Neural cell (in vitro differentiated cells): Measurements from ENCODE around the gene SIN3A. TPM values are rescaled to one million over a fixed set of nuclear protein-coding genes. Genes with fewer than 3 reads are reported as not detected.

Experiments used
- H2AFZ ChIP-seq: fragments of 200-600, 300-800 bp; sonication (generic), shearing (Covaris generic); 2 replicates; pipeline ENCODE4 v1.6.0; 2014; ENCODE audit warnings: low read depth, mild to moderate bottlenecking, antibody characterized with exemption, low read length, moderate library complexity
- H3F3A ChIP-seq: fragments of 200-600 bp; shearing (Covaris generic); 2 replicates; pipeline ENCODE4 v1.6.1; 2016; ENCODE audit warnings: mild to moderate bottlenecking, moderate library complexity, mixed read lengths, antibody characterized with exemption, low read length; ENCODE audit not compliant: insufficient read depth, poor library complexity, severe bottlenecking
- H3K27ac ChIP-seq: fragments of 200-600, 300-800 bp; sonication (generic), shearing (Covaris generic); 2 replicates; pipeline ENCODE4 v1.5.1; 2014; ENCODE audit warnings: mild to moderate bottlenecking, low read length, moderate library complexity
- H3K27me3 ChIP-seq: fragments of 300-800, 200-600 bp; sonication (generic), shearing (Covaris generic); 2 replicates; pipeline ENCODE4 v1.6.0; 2014; ENCODE audit warnings: mild to moderate bottlenecking, low read depth, low read length, moderate library complexity; ENCODE audit not compliant: insufficient read depth
- H3K36me3 ChIP-seq: fragments of 300-800, 200-600 bp; sonication (generic), shearing (Covaris generic); 2 replicates; pipeline ENCODE4 v1.5.1; 2014; ENCODE audit warnings: mild to moderate bottlenecking, antibody characterized with exemption, low read length, moderate library complexity; ENCODE audit not compliant: insufficient read depth
- H3K4me2 ChIP-seq: fragments of 300-800, 200-600 bp; sonication (generic), shearing (Covaris generic); 2 replicates; pipeline ENCODE4 v1.6.0; 2014; ENCODE audit warnings: mild to moderate bottlenecking, low read length
- H3K4me3 ChIP-seq: fragments of 300-800, 200-600 bp; sonication (generic), shearing (Covaris generic); 2 replicates; pipeline ENCODE4 v1.5.1; 2014; ENCODE audit warnings: mild to moderate bottlenecking, low read length, moderate library complexity
- H3K79me2 ChIP-seq: fragments of 200-600 bp; shearing (Covaris generic); replicated peaks from 2 replicates; pipeline ENCODE4 v1.6.0; 2014; ENCODE audit warnings: mild to moderate bottlenecking, low read length, moderate library complexity; ENCODE audit not compliant: insufficient read depth
- H3K9ac ChIP-seq: fragments of 300-800, 200-600 bp; sonication (generic), shearing (Covaris generic); 2 replicates; pipeline ENCODE4 v1.6.1; 2016; ENCODE audit warnings: mild to moderate bottlenecking, low read length, mixed read lengths
- H3K9me2 ChIP-seq: fragments of 200-600 bp; shearing (Covaris generic); 2 replicates; pipeline ENCODE4 v1.6.1; 2016; ENCODE audit warnings: mild to moderate bottlenecking, low read length, mixed read lengths; ENCODE audit not compliant: insufficient read depth
- H3K9me3 ChIP-seq: fragments of 200-600, 300-800 bp; sonication (generic), shearing (Covaris generic); 2 replicates; pipeline ENCODE4 v1.6.1; 2016; ENCODE audit warnings: mild to moderate bottlenecking, mixed run types, low read length, moderate library complexity, mixed read lengths
- H4K20me1 ChIP-seq: fragments of 200-600 bp; shearing (Covaris generic); 2 replicates; pipeline ENCODE4 v1.6.1; 2016; ENCODE audit warnings: mild to moderate bottlenecking, mixed run types; ENCODE audit not compliant: insufficient read depth
- EP300 ChIP-seq: fragments of 450-650 bp; conservative IDR thresholded peaks from 2 replicates; pipeline ENCODE4 v1.6.1; 2014; ENCODE audit warnings: antibody characterized with exemption, mild to moderate bottlenecking, moderate library complexity; ENCODE audit not compliant: poor library complexity, severe bottlenecking
- EZH2 ChIP-seq: fragments of 200-600, 300-800 bp; shearing (Covaris generic), sonication (generic); IDR thresholded peaks from 2 replicates; pipeline ENCODE4 v1.6.1; 2014; ENCODE audit warnings: antibody characterized with exemption, low read length, borderline replicate concordance, mild to moderate bottlenecking; ENCODE audit not compliant: insufficient read depth, poor library complexity, severe bottlenecking
- MXI1 ChIP-seq: fragments of 450-650 bp; conservative IDR thresholded peaks from 2 replicates; pipeline ENCODE4 v1.6.1; 2014; ENCODE audit warnings: antibody characterized with exemption, mild to moderate bottlenecking; ENCODE audit not compliant: poor library complexity, severe bottlenecking
- POLR2AphosphoS5 ChIP-seq: IDR thresholded peaks from 2 replicates; pipeline ENCODE4 v1.6.1; 2012
- RAD21 ChIP-seq: fragments of 450-650 bp; conservative IDR thresholded peaks from 2 replicates; pipeline ENCODE4 v1.6.1; 2014; ENCODE audit warnings: antibody characterized with exemption, mild to moderate bottlenecking, moderate library complexity
- SMC3 ChIP-seq: fragments of 450-650 bp; conservative IDR thresholded peaks from 2 replicates; pipeline ENCODE4 v1.6.1; 2014; ENCODE audit warnings: antibody characterized with exemption, mild to moderate bottlenecking, moderate library complexity; ENCODE audit not compliant: poor library complexity
- TAF1 ChIP-seq: IDR thresholded peaks from 2 replicates; pipeline ENCODE4 v1.6.1; 2012; ENCODE audit warnings: low read depth
- polyA plus RNA-seq: library from polyadenylated mRNA; depleted of rRNA; stranded (reverse); fragments of >200 nt; gene quantifications from 2 replicates; pipeline ENCODE4 v1.2.3, GENCODE V29; 2014
- TF ChIP-seq, protein P1 (sequence below): fragments of 450-650 bp; IDR thresholded peaks from 2 replicates; pipeline ENCODE4 v1.5.1; 2014; ENCODE audit warnings: antibody characterized with exemption, mild to moderate bottlenecking, moderate library complexity; ENCODE audit not compliant: poor library complexity, severe bottlenecking
- TF ChIP-seq, protein P2 (sequence below): IDR thresholded peaks from 2 replicates; pipeline ENCODE4 v1.6.1; 2012; ENCODE audit warnings: borderline replicate concordance

The SIN3A gene
- polyA plus RNA-seq, 1 donor from 2014 or later = 13.7 TPM

DNA sequence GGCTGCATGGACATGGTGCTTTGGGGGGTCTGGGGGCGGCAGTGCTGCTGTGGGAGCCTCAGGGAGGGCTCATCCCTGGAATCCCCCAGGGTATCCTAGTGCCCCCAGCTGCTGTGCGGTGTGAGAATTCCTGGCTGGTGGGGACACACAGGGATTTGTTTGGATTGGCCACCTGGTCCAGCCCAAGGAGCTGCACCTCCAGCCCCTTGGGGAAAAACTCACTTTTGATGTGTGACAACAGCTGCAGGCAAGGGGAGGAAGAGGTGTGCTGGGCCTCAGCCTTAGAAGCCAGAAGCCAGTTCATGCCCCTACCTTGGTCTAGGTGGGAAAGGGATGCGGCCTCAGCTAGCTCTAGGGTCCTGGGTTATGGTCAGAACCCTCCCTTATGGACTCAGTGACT, 124.0 kb downstream of the SIN3A start:
- H3K79me2 ChIP-seq = no peaks in the 10 kb centered on the region
- no peak overlapping the region for H3K9ac ChIP-seq
- no peak overlapping the region for H3K4me2 ChIP-seq
- no peaks in the 10 kb centered on the region for H3K9me3 ChIP-seq
- no peaks in the 10 kb centered on the region for H3K36me3 ChIP-seq
- H3K9me2 ChIP-seq = no peaks in the 10 kb centered on the region
- H3K27ac ChIP-seq = no peak overlapping the region
- no peaks in the 10 kb centered on the region for H4K20me1 ChIP-seq
- no peak overlapping the region for H2AFZ ChIP-seq
- no peak overlapping the region for H3K4me3 ChIP-seq
- TF ChIP-seq MXI1 (no peak), SMC3 (no peak), EZH2 (no peak), EP300 (no peak), POLR2AphosphoS5 (no peak), TAF1 (no peak), RAD21 (no peak)
- TF ChIP-seq, protein P1, sequence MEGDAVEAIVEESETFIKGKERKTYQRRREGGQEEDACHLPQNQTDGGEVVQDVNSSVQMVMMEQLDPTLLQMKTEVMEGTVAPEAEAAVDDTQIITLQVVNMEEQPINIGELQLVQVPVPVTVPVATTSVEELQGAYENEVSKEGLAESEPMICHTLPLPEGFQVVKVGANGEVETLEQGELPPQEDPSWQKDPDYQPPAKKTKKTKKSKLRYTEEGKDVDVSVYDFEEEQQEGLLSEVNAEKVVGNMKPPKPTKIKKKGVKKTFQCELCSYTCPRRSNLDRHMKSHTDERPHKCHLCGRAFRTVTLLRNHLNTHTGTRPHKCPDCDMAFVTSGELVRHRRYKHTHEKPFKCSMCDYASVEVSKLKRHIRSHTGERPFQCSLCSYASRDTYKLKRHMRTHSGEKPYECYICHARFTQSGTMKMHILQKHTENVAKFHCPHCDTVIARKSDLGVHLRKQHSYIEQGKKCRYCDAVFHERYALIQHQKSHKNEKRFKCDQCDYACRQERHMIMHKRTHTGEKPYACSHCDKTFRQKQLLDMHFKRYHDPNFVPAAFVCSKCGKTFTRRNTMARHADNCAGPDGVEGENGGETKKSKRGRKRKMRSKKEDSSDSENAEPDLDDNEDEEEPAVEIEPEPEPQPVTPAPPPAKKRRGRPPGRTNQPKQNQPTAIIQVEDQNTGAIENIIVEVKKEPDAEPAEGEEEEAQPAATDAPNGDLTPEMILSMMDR = no peak
- TF ChIP-seq, protein P2, sequence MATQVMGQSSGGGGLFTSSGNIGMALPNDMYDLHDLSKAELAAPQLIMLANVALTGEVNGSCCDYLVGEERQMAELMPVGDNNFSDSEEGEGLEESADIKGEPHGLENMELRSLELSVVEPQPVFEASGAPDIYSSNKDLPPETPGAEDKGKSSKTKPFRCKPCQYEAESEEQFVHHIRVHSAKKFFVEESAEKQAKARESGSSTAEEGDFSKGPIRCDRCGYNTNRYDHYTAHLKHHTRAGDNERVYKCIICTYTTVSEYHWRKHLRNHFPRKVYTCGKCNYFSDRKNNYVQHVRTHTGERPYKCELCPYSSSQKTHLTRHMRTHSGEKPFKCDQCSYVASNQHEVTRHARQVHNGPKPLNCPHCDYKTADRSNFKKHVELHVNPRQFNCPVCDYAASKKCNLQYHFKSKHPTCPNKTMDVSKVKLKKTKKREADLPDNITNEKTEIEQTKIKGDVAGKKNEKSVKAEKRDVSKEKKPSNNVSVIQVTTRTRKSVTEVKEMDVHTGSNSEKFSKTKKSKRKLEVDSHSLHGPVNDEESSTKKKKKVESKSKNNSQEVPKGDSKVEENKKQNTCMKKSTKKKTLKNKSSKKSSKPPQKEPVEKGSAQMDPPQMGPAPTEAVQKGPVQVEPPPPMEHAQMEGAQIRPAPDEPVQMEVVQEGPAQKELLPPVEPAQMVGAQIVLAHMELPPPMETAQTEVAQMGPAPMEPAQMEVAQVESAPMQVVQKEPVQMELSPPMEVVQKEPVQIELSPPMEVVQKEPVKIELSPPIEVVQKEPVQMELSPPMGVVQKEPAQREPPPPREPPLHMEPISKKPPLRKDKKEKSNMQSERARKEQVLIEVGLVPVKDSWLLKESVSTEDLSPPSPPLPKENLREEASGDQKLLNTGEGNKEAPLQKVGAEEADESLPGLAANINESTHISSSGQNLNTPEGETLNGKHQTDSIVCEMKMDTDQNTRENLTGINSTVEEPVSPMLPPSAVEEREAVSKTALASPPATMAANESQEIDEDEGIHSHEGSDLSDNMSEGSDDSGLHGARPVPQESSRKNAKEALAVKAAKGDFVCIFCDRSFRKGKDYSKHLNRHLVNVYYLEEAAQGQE = no peak
- no peaks in the 10 kb centered on the region for H3F3A ChIP-seq
- no peaks in the 10 kb centered on the region for H3K27me3 ChIP-seq

DNA sequence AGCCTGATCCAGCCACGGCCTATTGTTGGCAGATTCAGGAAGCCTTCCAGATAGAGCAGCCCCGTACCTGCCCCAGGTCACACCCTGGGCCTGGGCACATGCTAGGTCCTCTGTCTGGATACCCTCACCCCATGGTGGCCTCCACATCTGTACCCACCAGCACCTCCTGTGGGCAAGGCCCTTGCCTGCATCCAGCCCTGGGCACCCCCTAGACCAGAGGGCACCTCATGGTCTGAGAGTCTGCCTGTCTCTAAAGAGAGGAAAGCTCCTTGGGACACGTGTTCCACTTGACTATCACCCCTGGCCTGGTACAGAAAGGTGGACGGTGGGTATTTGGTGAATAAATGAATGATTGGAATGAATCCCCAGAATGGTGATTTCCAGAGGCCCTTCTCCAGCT, 124.5 kb downstream of the SIN3A start:
- no peaks in the 10 kb centered on the region for H3F3A ChIP-seq
- no peaks in the 10 kb centered on the region for H3K9me2 ChIP-seq
- H3K4me3 ChIP-seq = no peak overlapping the region
- TF ChIP-seq, protein P1 = no peak
- TF ChIP-seq EZH2 (no peak), EP300 (no peak), SMC3 (no peak), POLR2AphosphoS5 (no peak), RAD21 (no peak), MXI1 (no peak), TAF1 (no peak)
- TF ChIP-seq, protein P2 = no peak
- no peaks in the 10 kb centered on the region for H3K27me3 ChIP-seq
- H3K79me2 ChIP-seq = no peaks in the 10 kb centered on the region
- H2AFZ ChIP-seq = no peak overlapping the region
- H4K20me1 ChIP-seq = no peaks in the 10 kb centered on the region
- no peak overlapping the region for H3K9ac ChIP-seq
- H3K4me2 ChIP-seq = no peak overlapping the region
- H3K27ac ChIP-seq = no peak overlapping the region
- H3K9me3 ChIP-seq = no peaks in the 10 kb centered on the region
- no peaks in the 10 kb centered on the region for H3K36me3 ChIP-seq
